Neural progenitor cell (in vitro differentiated cells): Measurements from ENCODE around the gene CBL.

ENCODE experiments used
- CTCF ChIP-seq: fragments of 200-600 bp; sonication (generic); IDR thresholded peaks from 2 replicates; pipeline ENCODE4 v1.5.1; 2017; ENCODE audit warnings: antibody characterized with exemption, mild to moderate bottlenecking
- EZH2 ChIP-seq: fragments of 200-600 bp; sonication (generic); IDR thresholded peaks from 2 replicates; pipeline ENCODE4 v1.6.1; 2017; ENCODE audit warnings: antibody characterized with exemption, mild to moderate bottlenecking, moderate library complexity
- EZH2phosphoT487 ChIP-seq: fragments of 200-600 bp; sonication (generic); IDR thresholded peaks from 2 replicates; pipeline ENCODE4 v1.6.1; 2017; ENCODE audit warnings: antibody characterized with exemption

GRCh38 chr11:119266517-119267255 lies 60.5 kb downstream of the CBL start:
- TF ChIP-seq CTCF (no peak), EZH2 (no peak), EZH2phosphoT487 (no peak)
